Sigmoid colon (tissue), 7 donors: Measurements from ENCODE around the gene CFAP58. TPM values are rescaled to one million over a fixed set of nuclear protein-coding genes. Genes with fewer than 3 reads are reported as not detected.

Experiments
- DNase-seq: peaks from one replicate; pipeline ENCODE4 v3.0.0-alpha.2; 2019
- H3K27ac ChIP-seq, 4 donors: fragments of 200-600 bp; sonication (generic); one replicate each; pipeline ENCODE4 v1.5.1; 2016 to 2019; ENCODE audit warnings: mild to moderate bottlenecking in 1 of 4
- H3K27me3 ChIP-seq, 3 donors: fragments of 200-600 bp; sonication (generic); one replicate each; pipeline ENCODE4 v1.5.1; 2019; ENCODE audit warnings: mild to moderate bottlenecking in 1 of 3
- H3K36me3 ChIP-seq, 4 donors: fragments of 200-600 bp; sonication (generic); one replicate each; pipeline ENCODE4 v1.5.1; 2016 to 2019
- H3K4me1 ChIP-seq, 4 donors: fragments of 200-600 bp; sonication (generic); one replicate each; pipeline ENCODE4 v1.5.1; 2017 to 2019
- H3K4me3 ChIP-seq, 4 donors: fragments of 200-600 bp; sonication (generic); one replicate each; pipeline ENCODE4 v1.5.1; 2017 to 2019; ENCODE audit warnings: mild to moderate bottlenecking in 2 of 4, moderate library complexity in 1 of 4
- H3K9me3 ChIP-seq, 4 donors: fragments of 200-600 bp in 3 of 4; sonication (generic) in 3 of 4; one replicate each; pipeline versions ENCODE4 v1.5.1 to v1.6.1; 2013 to 2019
- EP300 ChIP-seq, 4 donors: sonication (generic); formaldehyde crosslinking; IDR thresholded peaks; one replicate each; pipeline ENCODE4 v1.6.1; 2017; ENCODE audit warnings: antibody characterized with exemption in 4 of 4
- POLR2A ChIP-seq, 2 donors: fragments of 450-650 bp; IDR thresholded peaks; one replicate each; pipeline ENCODE4 v1.6.1; 2016; ENCODE audit warnings: antibody characterized with exemption in 2 of 2, mild to moderate bottlenecking in 2 of 2, moderate library complexity in 2 of 2
- POLR2AphosphoS5 ChIP-seq, 4 donors: sonication (generic); formaldehyde crosslinking; IDR thresholded peaks; one replicate each; pipeline ENCODE4 v1.6.1; 2017; ENCODE audit warnings: antibody characterized with exemption in 4 of 4
- WGBS, 2 donors: extraction: QIAGEN DNeasy Blood & Tissue Kit; methylation state at CpG; one replicate each; pipeline ENCODE4 v1.1.7; 2013; 5-methylcytosine and 5-hydroxymethylcytosine counted together
- intact Hi-C: fragments of 100-400 bp; cut with DNase I; formaldehyde crosslinking; loops from one replicate; pipeline ENCODE4 v1.15.1; 2023
- polyA plus RNA-seq, 3 donors: library from polyadenylated mRNA; stranded (reverse); fragments of 200-250 nt; gene quantifications; one replicate each; pipeline ENCODE4 v1.2.3, GENCODE V29; 2013
- total RNA-seq, 4 donors: library from RNA; depleted of rRNA; stranded (reverse); fragments of >200 nt; gene quantifications; one replicate each; pipeline ENCODE4 v1.1.0, GENCODE V29; 2016
- TF ChIP-seq, protein P1 (sequence below), 4 experiments: fragments of 450-650 bp in 3 of 4; fragments of 200-600 bp in 1 of 4; IDR thresholded peaks; one replicate each; pipeline ENCODE4 v1.5.1; 2016 to 2019; ENCODE audit warnings: antibody characterized with exemption in 4 of 4, mild to moderate bottlenecking in 3 of 4, moderate library complexity in 2 of 4
- donor health status: healthy with polysubstance abuse.
- donor health status: Bipolar disorder and iron deficiency.
- donor health status: healthy.

The CFAP58 gene
- total and polyA plus RNA-seq, 7 donors = 0.09 to 1.1 (median 0.55) TPM; not detected in 2

DNA sequence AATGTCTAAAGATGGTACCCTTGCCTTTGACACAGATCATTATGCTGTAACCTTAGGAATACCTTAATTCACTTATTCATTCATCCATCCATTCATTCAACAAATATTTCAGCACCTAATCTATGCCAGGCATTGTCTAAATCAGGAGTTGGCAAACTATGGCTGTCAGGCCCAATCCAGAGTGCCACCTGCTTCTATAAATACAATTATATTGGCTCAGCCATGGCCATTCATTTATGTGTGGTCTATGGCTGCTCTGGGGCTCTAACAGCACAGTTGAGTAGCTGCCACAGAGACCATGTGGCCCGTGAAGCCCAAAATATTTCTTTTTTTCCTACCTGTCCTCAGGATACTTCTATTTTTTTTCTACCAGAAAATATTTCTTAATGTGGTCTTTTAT, 9.4 kb upstream of the CFAP58 start:
- TF ChIP-seq EP300 (IDR thresholded peaks at IDR 0.05) (no peak), POLR2A (IDR thresholded peaks at IDR 0.05) (no peak), POLR2AphosphoS5 (IDR thresholded peaks at IDR 0.05) (no peak)
- TF ChIP-seq, protein P1, sequence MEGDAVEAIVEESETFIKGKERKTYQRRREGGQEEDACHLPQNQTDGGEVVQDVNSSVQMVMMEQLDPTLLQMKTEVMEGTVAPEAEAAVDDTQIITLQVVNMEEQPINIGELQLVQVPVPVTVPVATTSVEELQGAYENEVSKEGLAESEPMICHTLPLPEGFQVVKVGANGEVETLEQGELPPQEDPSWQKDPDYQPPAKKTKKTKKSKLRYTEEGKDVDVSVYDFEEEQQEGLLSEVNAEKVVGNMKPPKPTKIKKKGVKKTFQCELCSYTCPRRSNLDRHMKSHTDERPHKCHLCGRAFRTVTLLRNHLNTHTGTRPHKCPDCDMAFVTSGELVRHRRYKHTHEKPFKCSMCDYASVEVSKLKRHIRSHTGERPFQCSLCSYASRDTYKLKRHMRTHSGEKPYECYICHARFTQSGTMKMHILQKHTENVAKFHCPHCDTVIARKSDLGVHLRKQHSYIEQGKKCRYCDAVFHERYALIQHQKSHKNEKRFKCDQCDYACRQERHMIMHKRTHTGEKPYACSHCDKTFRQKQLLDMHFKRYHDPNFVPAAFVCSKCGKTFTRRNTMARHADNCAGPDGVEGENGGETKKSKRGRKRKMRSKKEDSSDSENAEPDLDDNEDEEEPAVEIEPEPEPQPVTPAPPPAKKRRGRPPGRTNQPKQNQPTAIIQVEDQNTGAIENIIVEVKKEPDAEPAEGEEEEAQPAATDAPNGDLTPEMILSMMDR (IDR thresholded peaks at IDR 0.05) = no peak
- Histone ChIP-seq H3K4me1 (peaks cover 0 to 12% (median 10%) of the 10 kb centered on the region in 4 donors), H3K9me3 (no peaks in the 10 kb centered on the region), H3K36me3 (no peaks in the 10 kb centered on the region), H3K27ac (no peak overlapping the region), H3K4me3 (no peak overlapping the region), H3K27me3 (no peaks in the 10 kb centered on the region)
- intact Hi-C loops = no loop called here
- DNase-seq = no peak
- WGBS, 2 donors = 81 to 93% methylated on average over 1 of the region's 1 CpG

DNA sequence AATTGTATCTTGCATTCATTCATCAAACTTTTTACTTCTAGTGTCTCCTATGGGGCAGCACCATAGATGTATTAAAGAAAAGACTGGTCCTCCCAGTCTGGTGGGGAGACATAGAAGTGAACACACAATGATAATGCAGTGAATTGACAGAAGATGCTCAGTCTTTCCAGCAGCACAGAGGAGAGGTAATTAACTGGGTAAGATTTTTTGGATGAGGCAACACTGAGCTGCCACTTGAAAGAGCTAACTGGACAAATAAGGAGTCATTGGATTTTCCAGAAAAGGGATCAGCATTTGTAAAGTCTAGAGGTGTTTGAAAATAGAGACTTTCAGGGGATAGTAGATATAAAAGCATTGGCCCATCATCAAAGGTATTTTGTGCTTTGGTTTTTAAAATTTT, 8.1 kb upstream of the CFAP58 start:
- TF ChIP-seq POLR2AphosphoS5 (IDR thresholded peaks at IDR 0.05) (no peak), EP300 (IDR thresholded peaks at IDR 0.05) (no peak), POLR2A (IDR thresholded peaks at IDR 0.05) (no peak)
- TF ChIP-seq, protein P1 (IDR thresholded peaks at IDR 0.05) = no peak
- H3K4me3 ChIP-seq = no peak overlapping the region
- no peaks in the 10 kb centered on the region for H3K9me3 ChIP-seq
- no peak overlapping the region for H3K27ac ChIP-seq
- intact Hi-C loops = no loop called here
- no peaks in the 10 kb centered on the region for H3K27me3 ChIP-seq
- no peak for DNase-seq
- peaks cover 0 to 9% (median 4%) of the 10 kb centered on the region in 4 donors for H3K4me1 ChIP-seq
- H3K36me3 ChIP-seq = no peaks in the 10 kb centered on the region

DNA sequence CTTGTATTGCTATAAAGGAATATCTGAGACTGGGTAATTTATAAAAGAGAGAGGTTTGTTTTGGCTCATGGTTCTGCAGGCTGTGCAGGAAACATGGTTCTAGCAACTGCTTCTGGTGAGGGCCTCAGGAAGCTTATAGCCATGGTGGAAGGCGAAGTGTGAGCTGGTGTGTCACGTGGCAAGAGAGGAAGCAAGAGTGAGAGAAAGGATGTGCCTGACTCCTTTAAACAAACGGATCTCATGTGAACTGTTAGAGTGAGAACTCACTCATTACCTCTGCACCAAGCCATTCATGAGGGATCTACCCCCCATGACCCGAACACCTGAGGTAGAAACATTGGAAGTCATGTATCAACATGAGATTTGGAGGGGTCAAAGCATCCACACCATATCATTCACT, 7.7 kb upstream of the CFAP58 start:
- no peaks in the 10 kb centered on the region for H3K36me3 ChIP-seq
- no peak for TF ChIP-seq POLR2AphosphoS5 (IDR thresholded peaks at IDR 0.05)
- TF ChIP-seq, protein P1 (IDR thresholded peaks at IDR 0.05) = no peak
- no peak for TF ChIP-seq EP300 (IDR thresholded peaks at IDR 0.05)
- TF ChIP-seq POLR2A (IDR thresholded peaks at IDR 0.05) = no peak
- H3K27me3 ChIP-seq = no peaks in the 10 kb centered on the region
- 54 to 74% methylated on average over 4 of the region's 4 CpGs for WGBS, 2 donors
- no peak for DNase-seq
- H3K4me3 ChIP-seq = no peak overlapping the region
- intact Hi-C loops = no loop called here
- H3K4me1 ChIP-seq = peaks cover 0 to 9% (median 3%) of the 10 kb centered on the region in 4 donors
- H3K27ac ChIP-seq = no peak overlapping the region
- no peaks in the 10 kb centered on the region for H3K9me3 ChIP-seq

DNA sequence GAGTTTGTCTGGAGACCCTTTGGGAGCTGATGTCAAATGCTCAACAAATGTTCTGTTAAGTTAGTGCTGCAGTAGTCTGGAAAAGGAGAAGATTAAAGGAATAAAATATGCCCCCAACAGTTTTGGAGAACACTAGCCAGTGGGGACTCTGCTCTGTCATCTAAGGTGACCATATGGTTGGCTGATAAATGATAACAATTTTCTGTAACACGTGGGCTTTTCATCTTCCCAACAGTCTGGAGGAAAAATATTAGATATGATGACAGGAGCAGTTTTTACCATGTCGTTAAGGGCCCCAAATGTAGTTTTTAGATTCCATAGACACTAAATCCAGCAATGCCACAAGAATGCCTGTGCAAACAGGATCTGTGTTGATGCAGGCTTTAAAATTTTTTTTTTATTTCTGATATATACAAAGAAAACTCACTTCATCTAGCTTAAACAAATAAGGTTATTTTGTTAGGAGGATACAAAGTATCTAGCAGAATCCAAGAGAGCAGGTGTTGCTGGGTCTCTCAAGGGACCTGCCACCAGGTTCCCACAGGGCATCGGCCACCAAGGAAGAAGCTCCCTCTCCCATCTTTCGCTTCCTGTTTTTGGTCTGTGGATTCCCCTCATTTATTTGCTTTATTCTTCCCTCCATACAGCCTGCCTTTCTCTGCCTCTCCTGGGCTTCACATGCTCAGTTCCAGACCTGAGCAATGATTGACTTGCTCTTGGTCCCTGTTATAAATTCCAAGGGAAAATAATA, 6.2 kb upstream of the CFAP58 start:
- Histone ChIP-seq H3K9me3 (no peaks in the 10 kb centered on the region), H3K4me1 (peaks cover 0 to 9% (median 4%) of the 10 kb centered on the region in 4 donors), H3K36me3 (no peaks in the 10 kb centered on the region), H3K4me3 (no peak overlapping the region), H3K27ac (no peak overlapping the region), H3K27me3 (no peaks in the 10 kb centered on the region)
- WGBS, 2 donors = 76 to 78% methylated on average over 4 of the region's 4 CpGs
- TF ChIP-seq, protein P1 (IDR thresholded peaks at IDR 0.05) = no peak
- intact Hi-C loops = no loop called here
- no peak for DNase-seq

DNA sequence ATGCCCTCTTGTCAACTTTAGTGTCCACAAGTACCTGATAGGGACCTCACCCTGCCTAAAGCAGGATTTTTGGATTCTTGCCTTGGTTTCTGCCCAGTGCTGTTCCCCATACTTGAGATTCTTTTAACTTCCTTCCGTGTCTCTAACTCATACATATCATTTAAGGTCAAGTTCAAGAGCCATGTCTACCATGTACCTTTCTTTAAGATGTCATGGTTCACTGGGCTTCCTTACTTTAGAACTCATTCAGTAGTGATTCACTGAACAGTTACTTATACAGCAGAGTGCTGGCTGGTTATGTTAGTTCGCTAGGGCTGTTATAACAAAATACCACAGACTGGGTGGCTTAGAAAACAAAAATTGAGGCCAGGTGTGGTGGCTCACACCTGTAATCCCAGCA, 5.0 kb upstream of the CFAP58 start:
- no peaks in the 10 kb centered on the region for H3K36me3 ChIP-seq
- 88 to 89% methylated on average over 2 of the region's 2 CpGs for WGBS, 2 donors
- H3K4me3 ChIP-seq = no peak overlapping the region
- intact Hi-C loops = no loop called here
- no peaks in the 10 kb centered on the region for H3K27me3 ChIP-seq
- H3K4me1 ChIP-seq = peaks cover 0 to 19% (median 12%) of the 10 kb centered on the region in 4 donors
- no peak for DNase-seq
- H3K27ac ChIP-seq = no peak overlapping the region
- TF ChIP-seq EP300 (IDR thresholded peaks at IDR 0.05) = no peak
- no peak for TF ChIP-seq POLR2A (IDR thresholded peaks at IDR 0.05)
- no peak for TF ChIP-seq POLR2AphosphoS5 (IDR thresholded peaks at IDR 0.05)
- TF ChIP-seq, protein P1 (IDR thresholded peaks at IDR 0.05) = no peak
- H3K9me3 ChIP-seq = no peaks in the 10 kb centered on the region
